Upper lobe of left lung (tissue), 4 donors: ENCODE data around the gene ATP5PF.

ENCODE experiments used
- EP300 ChIP-seq, 4 donors: sonication (generic); formaldehyde crosslinking; IDR thresholded peaks; one replicate each; pipeline ENCODE4 v1.5.1; 2017; ENCODE audit warnings: antibody characterized with exemption in 4 of 4, control low read depth in 2 of 4
- POLR2AphosphoS5 ChIP-seq, 2 donors: sonication (generic); formaldehyde crosslinking; IDR thresholded peaks; one replicate each; pipeline ENCODE4 v1.5.1; 2017; ENCODE audit warnings: antibody characterized with exemption in 2 of 2
- TF ChIP-seq, protein P1 (sequence below), 6 experiments: fragments of 450-650 bp in 4 of 6; fragments of 200-600 bp in 2 of 6; sonication (generic) in 2 of 6; IDR thresholded peaks; one replicate each; pipeline ENCODE4 v1.5.1; 2016 to 2019; ENCODE audit warnings: antibody characterized with exemption in 6 of 6

DNA sequence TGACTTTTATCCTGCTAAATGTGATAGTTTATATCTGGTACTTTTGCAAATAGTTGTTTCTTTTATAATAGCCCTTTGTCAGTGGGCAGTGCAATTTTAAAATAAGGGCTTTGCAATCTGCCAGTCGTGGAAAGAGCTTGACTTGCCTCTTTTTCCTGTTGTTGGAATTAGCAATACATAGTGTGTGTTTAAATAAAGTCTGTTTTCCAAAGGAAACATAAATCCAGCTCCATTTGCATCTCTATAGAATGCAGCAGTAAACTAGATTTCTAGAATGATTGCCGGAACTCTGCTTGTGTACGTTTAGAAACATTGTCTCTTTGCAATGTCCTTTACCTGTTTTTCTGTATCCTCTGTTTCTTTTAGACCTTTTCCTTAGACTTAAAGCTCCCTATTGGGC lies 33.2 kb upstream of the ATP5PF start:
- TF ChIP-seq, protein P1, sequence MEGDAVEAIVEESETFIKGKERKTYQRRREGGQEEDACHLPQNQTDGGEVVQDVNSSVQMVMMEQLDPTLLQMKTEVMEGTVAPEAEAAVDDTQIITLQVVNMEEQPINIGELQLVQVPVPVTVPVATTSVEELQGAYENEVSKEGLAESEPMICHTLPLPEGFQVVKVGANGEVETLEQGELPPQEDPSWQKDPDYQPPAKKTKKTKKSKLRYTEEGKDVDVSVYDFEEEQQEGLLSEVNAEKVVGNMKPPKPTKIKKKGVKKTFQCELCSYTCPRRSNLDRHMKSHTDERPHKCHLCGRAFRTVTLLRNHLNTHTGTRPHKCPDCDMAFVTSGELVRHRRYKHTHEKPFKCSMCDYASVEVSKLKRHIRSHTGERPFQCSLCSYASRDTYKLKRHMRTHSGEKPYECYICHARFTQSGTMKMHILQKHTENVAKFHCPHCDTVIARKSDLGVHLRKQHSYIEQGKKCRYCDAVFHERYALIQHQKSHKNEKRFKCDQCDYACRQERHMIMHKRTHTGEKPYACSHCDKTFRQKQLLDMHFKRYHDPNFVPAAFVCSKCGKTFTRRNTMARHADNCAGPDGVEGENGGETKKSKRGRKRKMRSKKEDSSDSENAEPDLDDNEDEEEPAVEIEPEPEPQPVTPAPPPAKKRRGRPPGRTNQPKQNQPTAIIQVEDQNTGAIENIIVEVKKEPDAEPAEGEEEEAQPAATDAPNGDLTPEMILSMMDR (IDR thresholded peaks at IDR 0.05) = no peak
- TF ChIP-seq EP300 (IDR thresholded peaks at IDR 0.05) = no peak
- TF ChIP-seq POLR2AphosphoS5 (IDR thresholded peaks at IDR 0.05) = no peak
